Stimulated activated memory B cell treated with anti-CD40 and anti-IgM and Interleukin-4, amounts not matched to agents 10 μg/mL and 1 μg/mL and 100 μg/mL, for 72 hours (primary cell): ENCODE results near the gene KDM2B.
A peak's percentile ranks its signal among the peaks of the same experiment; 100 is the strongest.
"Not testable (repeated sequence)": the region's sequence is repeated elsewhere in the genome, so short reads cannot be mapped to it uniquely, and the experiment has no call there.

ENCODE experiments used
- ATAC-seq: fragments of 150-1000 bp; cut with Tn5 transposase; 2 replicates; pipeline ENCODE4 v1.10.0; 2021
- H3K27ac Mint-ChIP-seq: one replicate; pipeline ENCODE4 v1.8.0; 2022; ENCODE audit warnings: mild to moderate bottlenecking, mixed read lengths
- H3K27me3 Mint-ChIP-seq: one replicate; pipeline ENCODE4 v1.8.0; 2022; ENCODE audit warnings: mixed read lengths
- H3K36me3 Mint-ChIP-seq: one replicate; pipeline ENCODE4 v1.8.0; 2022; ENCODE audit warnings: mixed read lengths
- H3K4me1 Mint-ChIP-seq: one replicate; pipeline ENCODE4 v1.8.0; 2022; ENCODE audit warnings: mixed read lengths
- H3K4me3 Mint-ChIP-seq: one replicate; pipeline ENCODE4 v1.8.0; 2022; ENCODE audit warnings: mild to moderate bottlenecking, moderate library complexity, mixed read lengths
- H3K9me3 Mint-ChIP-seq: one replicate; pipeline ENCODE4 v1.8.0; 2022; ENCODE audit warnings: mixed read lengths

The KDM2B gene

DNA sequence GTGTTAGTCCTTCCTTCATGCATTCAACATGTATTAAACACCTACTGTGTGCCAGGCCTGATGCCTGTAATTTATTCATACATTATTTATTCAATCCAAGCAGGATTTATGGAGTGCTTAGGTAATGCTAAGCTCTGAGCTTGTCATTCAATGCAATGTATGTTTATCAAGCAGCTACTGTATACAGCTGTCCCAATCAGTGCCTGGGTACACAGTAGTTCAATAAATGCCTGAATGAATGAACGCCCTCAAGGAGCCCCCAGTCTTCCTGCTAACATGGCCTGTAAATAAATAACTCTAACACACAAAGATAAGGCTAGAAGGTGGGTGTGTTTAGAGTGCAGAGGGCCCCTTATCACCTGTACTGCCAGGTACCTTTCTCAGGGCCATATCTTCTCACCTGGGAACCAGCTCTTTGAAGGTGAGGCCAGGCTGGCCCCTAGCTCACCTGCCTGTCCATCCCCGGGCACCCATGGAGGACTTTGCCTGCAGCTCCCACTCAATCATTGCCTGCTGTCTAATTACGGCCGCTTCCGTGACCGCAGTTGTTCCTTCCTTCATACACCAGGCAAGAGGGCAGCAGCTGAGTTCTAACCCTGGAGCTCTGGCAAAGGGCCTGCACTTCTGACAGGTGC lies 20.0 kb upstream of the KDM2B start:
- no peak overlapping the region for H3K27ac Mint-ChIP-seq

DNA sequence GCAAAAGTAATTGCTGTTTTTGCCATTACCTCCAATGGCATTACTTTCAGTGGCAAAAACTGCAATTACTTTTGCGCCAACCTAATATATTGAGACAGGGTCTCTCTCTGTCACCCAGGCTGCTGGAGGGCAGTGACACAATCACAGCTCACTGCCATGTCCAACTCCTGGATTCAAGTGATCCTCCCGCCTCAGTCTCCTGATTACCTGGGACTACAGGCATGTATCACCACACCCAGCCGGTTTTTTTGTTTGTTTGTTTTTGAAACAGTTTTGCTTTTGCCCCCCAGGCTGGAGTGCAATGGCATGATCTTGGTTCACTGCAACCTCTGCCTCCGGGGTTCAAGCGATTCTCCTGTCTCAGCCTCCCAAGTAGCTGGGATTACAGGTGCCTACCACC lies 15.7 kb upstream of the KDM2B start:
- Mint-ChIP-seq H3K9me3 (no peaks in the 10 kb centered on the region), H3K27ac (no peak overlapping the region), H3K36me3 (no peaks in the 10 kb centered on the region), H3K27me3 (no peaks in the 10 kb centered on the region), H3K4me1 (peaks cover 11% of the 10 kb centered on the region), H3K4me3 (no peak overlapping the region)
- no peak for ATAC-seq

More for the DNA sequence above, 20.0 kb upstream of the KDM2B start:
- Mint-ChIP-seq H3K9me3 (no peaks in the 10 kb centered on the region), H3K4me3 (no peak overlapping the region), H3K4me1 (no peaks in the 10 kb centered on the region), H3K27me3 (no peaks in the 10 kb centered on the region), H3K36me3 (no peaks in the 10 kb centered on the region)
- ATAC-seq: no peak

DNA sequence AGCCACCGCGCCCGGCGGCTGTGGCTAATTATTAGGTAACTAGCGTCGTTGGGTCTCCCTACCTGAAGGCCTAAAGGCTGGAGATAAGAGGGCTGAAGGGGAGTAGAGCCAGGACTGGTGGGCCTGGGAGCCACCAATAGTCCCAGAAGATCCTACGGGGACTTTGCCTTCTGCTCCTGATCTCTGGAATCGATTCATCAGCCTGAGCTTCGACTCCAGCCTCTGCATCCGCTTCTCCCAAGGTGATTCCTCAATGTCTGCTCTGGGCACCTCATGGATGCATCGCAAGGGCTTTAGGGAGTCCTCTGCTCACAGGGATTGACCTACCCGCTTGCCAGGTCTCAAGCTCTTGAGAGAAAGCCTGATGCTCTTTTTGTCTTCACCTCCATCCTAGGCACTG lies 14.7 kb upstream of the KDM2B start:
- ATAC-seq: no peak
- H3K9me3 Mint-ChIP-seq: no peaks in the 10 kb centered on the region
- peaks cover 21% of the 10 kb centered on the region for H3K4me1 Mint-ChIP-seq
- no peaks in the 10 kb centered on the region for H3K36me3 Mint-ChIP-seq
- H3K27ac Mint-ChIP-seq: no peak overlapping the region
- H3K4me3 Mint-ChIP-seq: no peak overlapping the region
- no peaks in the 10 kb centered on the region for H3K27me3 Mint-ChIP-seq

DNA sequence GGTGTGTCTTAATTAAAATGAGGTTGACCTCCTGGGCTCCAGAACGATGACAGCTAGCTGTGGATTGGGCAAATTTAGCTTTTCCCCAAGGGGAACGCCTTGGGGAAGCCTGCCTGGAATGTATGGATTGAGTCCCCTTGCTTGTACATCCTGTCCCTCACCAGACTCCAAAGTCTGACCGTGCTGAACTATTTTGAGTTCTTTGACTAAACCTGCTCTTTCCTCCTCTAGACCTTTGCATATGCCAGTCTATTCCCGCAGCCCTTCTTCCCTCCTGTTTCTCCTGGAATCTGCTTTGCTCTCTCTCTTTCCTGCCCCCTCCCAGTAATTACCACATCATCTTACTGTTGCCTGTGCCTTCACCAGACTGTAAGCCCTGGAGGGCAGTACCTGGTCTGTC lies 11.5 kb upstream of the KDM2B start:
- no peak overlapping the region for H3K4me3 Mint-ChIP-seq
- no peaks in the 10 kb centered on the region for H3K27me3 Mint-ChIP-seq
- H3K4me1 Mint-ChIP-seq: peaks cover 31% of the 10 kb centered on the region
- no peaks in the 10 kb centered on the region for H3K36me3 Mint-ChIP-seq
- no peaks in the 10 kb centered on the region for H3K9me3 Mint-ChIP-seq
- no peak for ATAC-seq
- H3K27ac Mint-ChIP-seq: peak overlapping the region; percentile 96

DNA sequence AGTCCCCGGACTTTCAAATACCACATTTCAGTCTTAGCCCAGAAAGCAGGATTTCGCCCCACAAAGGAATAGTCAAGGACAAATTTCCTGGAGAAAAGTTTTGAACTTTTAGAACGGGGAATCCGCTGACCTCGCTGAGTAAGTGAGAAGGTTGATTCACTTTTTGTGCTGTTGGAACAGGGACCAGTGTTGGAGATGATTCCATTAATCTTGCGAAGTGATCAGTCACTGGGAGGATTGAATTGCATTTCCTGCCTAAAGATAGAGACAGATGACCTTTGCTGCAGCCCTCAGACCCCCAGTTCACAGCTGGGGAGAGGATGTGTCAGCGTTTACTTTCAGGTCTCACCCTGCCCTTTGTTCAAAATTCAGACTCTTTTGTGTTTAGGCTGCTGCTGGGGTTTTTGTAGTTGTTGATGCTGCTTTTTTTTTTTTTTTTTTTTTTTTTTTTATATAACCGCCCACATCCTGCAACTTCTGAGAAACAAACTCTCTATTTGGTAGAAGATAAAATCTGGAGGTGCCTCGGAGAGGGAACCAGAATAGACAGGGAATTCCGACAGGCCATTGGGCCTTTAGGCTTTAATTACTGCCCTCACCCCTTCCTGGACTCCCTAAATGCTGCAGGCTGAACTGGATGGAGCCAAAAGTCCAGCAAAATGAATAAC lies 9.8 kb upstream of the KDM2B start:
- Mint-ChIP-seq H3K4me1 (peaks cover 31% of the 10 kb centered on the region), H3K9me3 (no peaks in the 10 kb centered on the region), H3K4me3 (peak overlapping the region; percentile 71), H3K27ac (peak overlapping the region; percentile 96), H3K36me3 (no peaks in the 10 kb centered on the region), H3K27me3 (no peaks in the 10 kb centered on the region)
- peak; percentile 92 for ATAC-seq

DNA sequence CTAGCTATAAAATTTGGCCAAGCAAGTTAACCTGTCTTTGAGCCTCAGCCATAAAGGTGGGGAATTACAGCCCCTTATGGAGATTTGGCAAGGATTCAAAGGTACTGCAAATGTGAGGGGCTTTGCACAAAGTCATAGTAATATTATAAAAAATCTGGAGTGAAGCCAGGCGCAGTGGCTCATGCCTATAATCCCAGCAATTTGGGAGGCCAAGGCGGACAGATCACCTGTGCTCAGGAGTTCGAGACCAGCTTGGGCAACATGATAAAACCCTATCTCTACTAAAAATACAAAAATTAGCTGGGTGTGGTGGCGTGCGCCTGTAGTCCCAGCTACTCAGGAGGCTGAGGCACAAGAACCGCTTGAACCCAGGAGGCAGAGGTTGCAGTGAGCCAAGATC lies 4.1 kb upstream of the KDM2B start:
- not testable (repeated sequence) for H3K36me3 Mint-ChIP-seq, H3K9me3 Mint-ChIP-seq, H3K4me3 Mint-ChIP-seq, H3K27me3 Mint-ChIP-seq, H3K27ac Mint-ChIP-seq, ATAC-seq
- H3K4me1 Mint-ChIP-seq: peaks cover 31% of the 10 kb centered on the region

DNA sequence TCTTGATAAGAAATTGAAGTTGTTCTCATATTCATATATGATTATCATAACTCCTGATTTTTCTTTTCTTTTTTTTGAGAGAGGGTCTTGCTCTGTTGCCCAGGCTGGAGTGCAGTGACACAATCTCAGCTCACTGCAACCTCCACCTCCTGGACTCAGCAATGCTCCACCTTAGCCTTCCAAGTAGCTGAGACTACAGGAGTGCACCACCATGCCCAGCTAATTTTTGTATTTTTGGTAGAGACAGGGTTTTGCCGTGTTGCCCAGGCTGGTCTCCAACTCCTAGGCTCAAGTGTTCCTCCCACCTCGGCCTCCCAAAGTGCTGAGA lies 2.5 kb upstream of the KDM2B start:
- H3K9me3 Mint-ChIP-seq, H3K27me3 Mint-ChIP-seq, H3K4me3 Mint-ChIP-seq, H3K36me3 Mint-ChIP-seq, ATAC-seq: not testable (repeated sequence)
- peak overlapping the region; percentile 99 for H3K27ac Mint-ChIP-seq
- peaks cover 27% of the 10 kb centered on the region for H3K4me1 Mint-ChIP-seq

DNA sequence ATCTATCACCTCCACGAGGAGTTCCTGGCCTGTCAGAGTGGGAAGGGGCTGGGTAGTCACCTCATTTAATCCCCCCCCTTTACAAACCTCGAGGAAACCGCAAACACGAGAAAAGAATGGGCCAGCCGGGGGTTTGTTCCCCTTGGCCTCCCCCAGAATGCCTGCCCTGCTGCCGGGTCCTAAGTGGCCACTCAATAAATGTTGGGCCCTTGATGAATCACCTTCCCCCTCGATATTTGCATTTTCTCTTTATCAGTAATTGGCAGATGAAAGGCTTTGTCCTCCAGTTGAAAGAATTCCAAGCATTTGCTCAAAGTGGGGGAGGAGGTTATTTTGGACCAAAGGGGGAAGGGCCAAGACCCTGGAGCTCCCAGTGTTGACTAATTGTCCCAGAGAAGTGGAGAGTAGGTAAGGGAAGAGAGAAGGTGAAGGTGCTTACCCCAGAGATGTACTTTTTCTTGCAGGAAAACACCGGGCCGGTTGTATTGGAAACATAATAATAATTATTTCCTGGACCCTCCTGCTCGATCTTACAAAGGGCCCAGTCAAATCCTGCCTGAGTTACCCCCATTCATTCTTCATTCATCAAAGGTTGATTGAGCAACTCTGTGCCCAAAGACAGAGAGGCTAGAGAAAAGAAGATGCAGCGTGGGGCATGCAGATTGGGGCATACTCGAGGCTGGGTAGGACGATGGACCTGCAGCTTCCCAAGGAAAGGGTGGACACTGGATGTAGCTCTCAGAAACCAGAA lies 1.9 kb upstream of the KDM2B start:
- Mint-ChIP-seq H3K9me3 (no peaks in the 10 kb centered on the region), H3K27me3 (no peaks in the 10 kb centered on the region), H3K4me1 (peaks cover 29% of the 10 kb centered on the region), H3K27ac (peak overlapping the region; percentile 99), H3K36me3 (no peaks in the 10 kb centered on the region), H3K4me3 (no peak overlapping the region)
- ATAC-seq: no peak

DNA sequence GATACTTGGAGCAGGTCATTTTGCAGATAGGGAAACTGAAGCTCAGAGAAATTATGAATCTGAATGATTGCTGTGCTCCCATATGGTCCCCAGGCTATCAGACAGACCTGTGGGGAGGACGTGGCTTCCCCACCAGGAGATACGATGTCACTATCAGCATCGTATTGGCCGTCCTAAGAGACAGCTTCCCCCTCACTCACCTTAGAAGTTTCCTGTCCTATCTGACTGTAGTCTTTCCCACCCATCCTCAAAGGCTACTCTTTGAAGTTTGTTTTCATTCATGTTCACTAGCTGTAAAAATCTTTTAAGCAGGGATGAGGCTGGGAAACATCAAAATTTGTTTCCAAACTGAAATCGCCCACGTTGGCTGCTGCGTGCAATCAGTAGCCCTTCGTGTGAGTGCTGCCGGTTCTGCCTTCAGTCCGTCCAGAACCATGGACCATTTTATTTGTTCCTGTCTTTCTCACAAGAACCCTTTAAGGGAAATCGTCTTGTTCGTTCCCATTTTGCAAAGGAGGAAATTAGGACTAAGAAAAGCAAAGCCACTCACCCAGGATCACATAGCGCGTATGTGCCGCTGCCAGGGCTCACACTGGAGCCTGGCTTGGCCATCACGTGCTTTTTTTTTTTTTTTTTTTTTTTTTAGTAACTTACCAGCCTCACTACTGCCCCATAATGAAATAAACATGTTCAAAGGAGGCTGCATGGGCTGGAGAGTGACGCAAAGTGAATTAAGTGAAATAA lies 1.0 kb upstream of the KDM2B start:
- peak overlapping the region; percentile 99 for H3K27ac Mint-ChIP-seq
- ATAC-seq: no peak
- no peaks in the 10 kb centered on the region for H3K27me3 Mint-ChIP-seq
- H3K36me3 Mint-ChIP-seq: no peaks in the 10 kb centered on the region
- no peaks in the 10 kb centered on the region for H3K9me3 Mint-ChIP-seq
- peak overlapping the region; percentile 95 for H3K4me3 Mint-ChIP-seq
- H3K4me1 Mint-ChIP-seq: peaks cover 38% of the 10 kb centered on the region

DNA sequence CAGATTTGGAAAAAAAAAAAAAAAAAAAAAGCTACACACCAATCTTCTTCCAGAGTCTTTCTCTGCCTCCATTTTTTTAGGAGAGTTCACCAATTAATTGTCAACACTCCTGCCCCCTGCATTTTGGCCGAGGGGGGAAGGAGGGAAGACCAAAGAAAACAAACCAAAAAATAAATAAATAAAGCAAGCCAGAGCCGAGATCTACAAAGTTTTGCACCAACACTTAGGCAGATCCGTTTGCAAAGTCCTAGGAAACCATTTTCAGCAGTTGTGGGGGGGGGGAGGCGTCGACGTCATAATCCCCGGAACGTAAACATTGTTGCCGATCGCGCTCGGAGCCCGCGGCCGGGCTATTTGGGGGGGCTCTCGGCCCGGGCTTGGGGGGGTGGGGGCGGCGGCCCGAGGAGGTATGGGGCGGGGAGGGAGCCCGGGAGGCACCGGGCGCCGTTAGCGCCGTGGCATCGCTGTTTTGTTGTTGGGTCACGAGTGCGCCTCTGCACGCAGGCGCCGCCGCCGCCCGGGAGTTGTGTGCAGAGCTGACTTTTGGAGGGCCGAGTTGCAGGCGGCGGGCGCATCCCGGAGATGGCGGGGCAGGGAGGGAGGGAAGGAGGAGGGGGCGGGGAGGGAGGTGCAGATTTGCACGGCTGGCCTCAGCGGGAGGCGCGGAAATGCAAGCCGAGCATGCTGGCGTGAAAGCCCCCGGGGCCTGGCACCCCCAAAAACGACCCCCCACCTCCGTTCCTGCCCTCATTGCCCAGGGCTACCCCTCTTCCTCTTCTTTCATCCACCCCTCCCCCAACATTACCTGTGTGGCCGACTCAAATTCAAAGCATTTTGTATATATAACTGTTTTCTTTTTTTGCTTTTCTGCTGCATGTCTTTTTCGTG lies 598 bp downstream of the KDM2B start:
- H3K36me3 Mint-ChIP-seq: peaks cover 9% of the 10 kb centered on the region

DNA sequence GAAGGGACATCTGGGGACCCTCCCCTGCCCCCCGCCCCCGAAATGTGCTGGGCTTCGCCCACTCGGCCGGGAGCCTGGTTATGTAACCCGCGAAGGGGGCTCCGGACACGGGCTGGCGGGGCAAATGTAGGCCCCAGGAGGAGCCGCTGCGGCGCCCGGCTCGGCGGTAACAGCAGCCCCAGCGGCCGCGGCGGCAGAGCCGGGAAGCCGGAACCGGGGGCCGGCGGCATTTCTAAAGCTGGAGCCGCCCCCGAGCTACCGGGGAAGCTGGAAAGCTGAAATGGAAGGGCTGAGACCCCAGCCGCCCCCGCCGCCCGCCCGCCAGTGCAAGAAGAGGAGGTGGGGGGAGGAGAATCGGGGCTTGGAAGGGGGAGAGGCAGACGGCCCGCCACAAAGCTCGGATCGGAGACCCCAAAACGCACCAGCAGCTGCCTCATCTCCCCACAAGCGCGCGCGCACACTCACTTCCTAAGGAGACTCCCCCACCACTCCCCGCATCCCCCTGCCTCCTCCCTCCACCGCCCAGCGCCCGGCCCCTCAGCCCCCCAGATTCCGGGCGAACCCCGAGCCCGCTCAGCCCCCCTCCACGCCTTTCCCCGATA lies 1.5 kb downstream of the KDM2B start:
- H3K4me1 Mint-ChIP-seq: peaks cover 45% of the 10 kb centered on the region
- H3K27ac Mint-ChIP-seq: peak overlapping the region; percentile 99
- ATAC-seq: peak; percentile 46

More for the DNA sequence above, 598 bp downstream of the KDM2B start:
- no peaks in the 10 kb centered on the region for H3K27me3 Mint-ChIP-seq
- H3K9me3 Mint-ChIP-seq: no peaks in the 10 kb centered on the region
- ATAC-seq: peak; percentile 73
- peaks cover 45% of the 10 kb centered on the region for H3K4me1 Mint-ChIP-seq
- H3K27ac Mint-ChIP-seq: peak overlapping the region; percentile 99
- peak overlapping the region; percentile 95 for H3K4me3 Mint-ChIP-seq

DNA sequence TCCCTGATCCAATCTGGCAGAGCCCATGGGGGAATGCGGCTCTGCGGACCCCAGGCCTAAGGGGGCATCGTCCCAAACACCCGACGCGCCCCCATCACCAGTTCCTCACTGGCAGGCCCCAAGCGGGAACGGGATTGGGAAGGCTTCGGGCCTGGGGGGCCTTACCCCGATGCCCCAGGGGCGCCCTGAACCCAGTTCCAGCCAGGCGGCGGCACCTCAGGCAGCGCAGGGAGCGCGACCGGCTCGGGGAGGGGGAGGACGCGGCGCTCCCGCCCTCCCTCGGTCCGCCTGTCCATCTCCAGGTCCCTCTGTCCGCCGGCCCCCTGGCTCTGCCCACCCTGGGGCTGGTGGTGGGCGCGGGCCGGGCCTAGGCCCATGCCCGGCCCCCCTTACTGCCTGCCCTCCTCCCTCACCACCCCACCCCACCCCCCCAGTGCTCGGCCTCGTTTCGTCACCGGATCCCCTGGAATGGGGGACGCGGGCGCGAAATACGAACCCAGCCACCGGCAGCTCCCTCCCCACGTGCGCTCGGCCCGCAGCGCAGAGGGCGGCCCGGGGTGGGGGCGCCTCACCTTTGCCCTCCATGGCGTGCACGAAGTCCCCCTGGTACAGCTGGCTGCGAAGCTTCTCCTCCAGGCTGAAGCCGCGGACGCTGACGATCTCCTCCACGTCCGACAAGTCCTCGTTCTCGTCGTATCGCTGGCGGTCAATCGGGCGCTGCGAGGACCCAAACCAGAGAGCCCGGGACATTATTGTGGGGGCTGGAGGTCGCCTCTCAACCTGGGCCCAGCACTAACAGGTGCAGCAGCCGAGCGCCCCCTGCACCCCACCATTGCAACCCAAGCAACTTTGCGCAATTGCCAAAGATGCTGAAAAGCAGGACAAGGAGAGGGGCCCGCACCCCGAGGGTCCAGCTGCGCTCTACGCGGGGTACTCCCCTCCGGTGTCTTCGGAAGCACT lies 2.3 kb downstream of the KDM2B start:
- ATAC-seq: peak; percentile 46
- H3K4me1 Mint-ChIP-seq: peaks cover 45% of the 10 kb centered on the region
- no peaks in the 10 kb centered on the region for H3K27me3 Mint-ChIP-seq
- peak overlapping the region; percentile 99 for H3K27ac Mint-ChIP-seq
- H3K9me3 Mint-ChIP-seq: no peaks in the 10 kb centered on the region
- peaks cover 25% of the 10 kb centered on the region for H3K36me3 Mint-ChIP-seq
- H3K4me3 Mint-ChIP-seq: peak overlapping the region; percentile 95

More for the DNA sequence above, 1.5 kb downstream of the KDM2B start:
- Mint-ChIP-seq H3K9me3 (no peaks in the 10 kb centered on the region), H3K27me3 (no peaks in the 10 kb centered on the region), H3K36me3 (peaks cover 18% of the 10 kb centered on the region), H3K4me3 (peak overlapping the region; percentile 95)

DNA sequence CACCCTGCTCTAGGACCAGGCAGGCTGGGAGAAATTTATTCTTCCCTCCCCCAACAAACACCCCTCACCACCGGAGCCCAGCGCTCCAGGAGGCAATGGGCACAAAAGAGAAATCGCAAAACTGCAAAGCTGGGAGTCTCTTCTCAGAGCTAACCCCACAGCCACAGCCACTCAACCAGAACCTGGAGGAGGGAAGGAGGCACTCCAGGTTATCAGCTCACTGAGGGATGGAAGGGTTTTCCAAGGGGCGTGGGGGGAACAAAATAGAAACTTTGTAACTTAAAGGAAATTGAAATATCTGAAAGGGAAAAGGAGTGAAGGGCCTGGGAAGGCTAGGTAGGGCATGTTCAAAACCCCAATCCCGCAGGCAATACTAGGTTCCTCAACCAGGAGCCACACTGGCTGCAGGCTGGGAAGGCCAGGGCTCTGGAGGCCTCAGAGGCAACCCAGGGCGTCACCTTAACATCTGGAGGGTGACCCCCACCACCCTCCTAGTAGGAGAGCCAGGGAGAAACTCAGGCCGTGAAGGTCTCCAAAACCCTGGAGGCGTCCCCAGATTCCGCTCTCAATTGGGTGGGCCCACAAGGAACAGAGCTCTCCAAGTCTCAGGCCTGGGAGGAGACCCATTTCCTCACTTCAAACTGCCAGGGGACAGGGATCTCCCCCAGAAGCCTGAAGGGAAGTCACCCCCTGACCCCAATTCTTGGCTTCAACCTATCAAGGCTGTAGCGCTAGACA lies 3.2 kb downstream of the KDM2B start:
- H3K4me3 Mint-ChIP-seq: peak overlapping the region; percentile 37
- no peak for ATAC-seq
- peaks cover 26% of the 10 kb centered on the region for H3K36me3 Mint-ChIP-seq
- H3K4me1 Mint-ChIP-seq: peaks cover 40% of the 10 kb centered on the region
- H3K27me3 Mint-ChIP-seq: no peaks in the 10 kb centered on the region
- H3K27ac Mint-ChIP-seq: peak overlapping the region; percentile 70
- H3K9me3 Mint-ChIP-seq: no peaks in the 10 kb centered on the region
